H9 (cell line): ENCODE data around the gene SIPA1L3. TPM values are rescaled to one million over a fixed set of nuclear protein-coding genes. Genes with fewer than 3 reads are reported as not detected.

Experiments
- DNase-seq: peaks from one replicate; pipeline ENCODE4 v3.0.0-alpha.2; 2017
- H2AFZ ChIP-seq: one replicate; pipeline ENCODE4 v1.6.1; 2013; ENCODE audit warnings: mild to moderate bottlenecking, low read length, control low read depth, moderate library complexity
- H2AK5ac ChIP-seq: 2 replicates; pipeline ENCODE4 v1.6.1; 2013; ENCODE audit warnings: low read length, control low read depth, mixed read lengths; ENCODE audit not compliant: insufficient read length
- H2BK120ac ChIP-seq: one replicate; pipeline ENCODE4 v1.6.1; 2013; ENCODE audit warnings: low read depth, mild to moderate bottlenecking, low read length, control low read depth, inconsistent platforms; ENCODE audit not compliant: poor library complexity, severe bottlenecking
- H2BK12ac ChIP-seq: 2 replicates; pipeline ENCODE4 v1.6.1; 2013; ENCODE audit warnings: low read length, control low read depth, mixed read lengths, low read depth; ENCODE audit not compliant: insufficient read length
- H2BK15ac ChIP-seq: 2 replicates; pipeline ENCODE4 v1.6.1; 2013; ENCODE audit warnings: low read depth, low read length, control low read depth
- H2BK20ac ChIP-seq: one replicate; pipeline ENCODE4 v1.6.1; 2013; ENCODE audit warnings: low read depth, mild to moderate bottlenecking, low read length, control low read depth, inconsistent platforms; ENCODE audit not compliant: poor library complexity, severe bottlenecking
- H2BK5ac ChIP-seq: 2 replicates; pipeline ENCODE4 v1.6.1; 2013; ENCODE audit warnings: low read length, control low read depth, mixed read lengths; ENCODE audit not compliant: insufficient read length
- H3K14ac ChIP-seq: 2 replicates; pipeline ENCODE4 v1.6.1; 2013; ENCODE audit warnings: low read length, control low read depth; ENCODE audit not compliant: insufficient read depth
- H3K18ac ChIP-seq: 2 replicates; pipeline ENCODE4 v1.6.1; 2013; ENCODE audit warnings: low read depth, mild to moderate bottlenecking, mixed read lengths, low read length, control low read depth; ENCODE audit not compliant: insufficient read length
- H3K23ac ChIP-seq: 2 replicates; pipeline ENCODE4 v1.6.1; 2013; ENCODE audit warnings: low read length, control low read depth, mixed read lengths, low read depth; ENCODE audit not compliant: insufficient read length
- H3K23me2 ChIP-seq: 2 replicates; pipeline ENCODE4 v1.6.1; 2013; ENCODE audit warnings: low read depth, mild to moderate bottlenecking, mixed read lengths, low read length, control low read depth; ENCODE audit not compliant: insufficient read length, poor library complexity, severe bottlenecking
- H3K27ac ChIP-seq: 2 replicates; pipeline ENCODE4 v1.5.1; 2013; ENCODE audit warnings: low read length, control low read depth, mixed read lengths, low read depth; ENCODE audit not compliant: insufficient read length
- H3K27me3 ChIP-seq: 2 replicates; pipeline ENCODE4 v1.6.1; 2013; ENCODE audit warnings: low read length, control low read depth, inconsistent platforms; ENCODE audit not compliant: insufficient read depth
- H3K4ac ChIP-seq: 2 replicates; pipeline ENCODE4 v1.6.1; 2013; ENCODE audit warnings: low read depth, mild to moderate bottlenecking, control low read depth, inconsistent platforms, low read length, moderate library complexity
- H3K4me1 ChIP-seq: 2 replicates; pipeline ENCODE4 v1.6.1; 2013; ENCODE audit warnings: low read length, control low read depth, inconsistent platforms; ENCODE audit not compliant: insufficient read depth
- H3K4me2 ChIP-seq: 2 replicates; pipeline ENCODE4 v1.6.1; 2013; ENCODE audit warnings: low read length, control low read depth, mixed read lengths; ENCODE audit not compliant: insufficient read length, insufficient read depth
- H3K56ac ChIP-seq: 2 replicates; pipeline ENCODE4 v1.6.1; 2013; ENCODE audit warnings: low read depth, mild to moderate bottlenecking, mixed read lengths, low read length, control low read depth; ENCODE audit not compliant: insufficient read length
- H3K79me1 ChIP-seq: 2 replicates; pipeline ENCODE4 v1.6.1; 2013; ENCODE audit warnings: low read depth, mild to moderate bottlenecking, moderate library complexity, low read length, control low read depth, inconsistent platforms; ENCODE audit not compliant: insufficient read depth, poor library complexity, severe bottlenecking
- H3K79me2 ChIP-seq: 2 replicates; pipeline ENCODE4 v1.6.1; 2013; ENCODE audit warnings: low read length, control low read depth, inconsistent platforms; ENCODE audit not compliant: insufficient read depth
- H3K9ac ChIP-seq: 2 replicates; pipeline ENCODE4 v1.6.1; 2013; ENCODE audit warnings: low read length, control low read depth, mixed read lengths; ENCODE audit not compliant: insufficient read length; ENCODE audit errors: extremely low read depth
- H3K9me3 ChIP-seq: one replicate; pipeline ENCODE4 v1.6.1; 2013; ENCODE audit warnings: low read depth, low read length, inconsistent platforms; ENCODE audit not compliant: control insufficient read depth
- H3T11ph ChIP-seq: one replicate; pipeline ENCODE4 v1.6.1; 2013; ENCODE audit warnings: mild to moderate bottlenecking, low read length, control low read depth, inconsistent platforms
- H4K20me1 ChIP-seq: one replicate; pipeline ENCODE4 v1.6.1; 2013; ENCODE audit not compliant: control insufficient read depth, insufficient read length, insufficient read depth
- H4K5ac ChIP-seq: 2 replicates; pipeline ENCODE4 v1.6.1; 2013; ENCODE audit warnings: low read depth, mild to moderate bottlenecking, mixed read lengths, low read length, control low read depth; ENCODE audit not compliant: insufficient read length
- H4K8ac ChIP-seq: replicated peaks from 2 replicates; pipeline ENCODE4 v1.6.1; 2013; ENCODE audit warnings: low read length, control low read depth, mixed read lengths, low read depth; ENCODE audit not compliant: insufficient read length
- H4K91ac ChIP-seq: 2 replicates; pipeline ENCODE4 v1.6.1; 2013; ENCODE audit warnings: low read depth, mild to moderate bottlenecking, moderate library complexity, mixed read lengths, low read length, control low read depth; ENCODE audit not compliant: insufficient read length
- H3K27ac Mint-ChIP-seq, 3 experiments: 2 replicates in 2 of 3; 3 replicates in 1 of 3; pipeline ENCODE4 v1.8.0; 2020 to 2021; ENCODE audit warnings: mixed read lengths in 3 of 3, mild to moderate bottlenecking in 1 of 3, moderate library complexity in 1 of 3
- H3K27me3 Mint-ChIP-seq: 2 replicates; pipeline ENCODE4 v1.8.0; 2021; ENCODE audit warnings: low read depth, mild to moderate bottlenecking, moderate library complexity, mixed read lengths
- H3K36me3 Mint-ChIP-seq, 3 experiments: 2 replicates in 2 of 3; 3 replicates in 1 of 3; pipeline ENCODE4 v1.8.0; 2020 to 2021; ENCODE audit warnings: low read depth in 3 of 3, mixed read lengths in 3 of 3; ENCODE audit not compliant: insufficient read depth in 1 of 3
- H3K4me1 Mint-ChIP-seq, 2 experiments: 2 replicates each; pipeline ENCODE4 v1.8.0; 2020; ENCODE audit warnings: mixed read lengths in 2 of 2
- H3K4me3 Mint-ChIP-seq, 2 experiments: 2 replicates in 1 of 2; 3 replicates in 1 of 2; pipeline ENCODE4 v1.8.0; 2020 to 2021; ENCODE audit warnings: mild to moderate bottlenecking in 2 of 2, mixed read lengths in 2 of 2, moderate library complexity in 1 of 2
- H3K9me3 Mint-ChIP-seq, 2 experiments: 2 replicates in 1 of 2; 3 replicates in 1 of 2; pipeline ENCODE4 v1.8.0; 2020; ENCODE audit warnings: mild to moderate bottlenecking in 2 of 2, mixed read lengths in 2 of 2, moderate library complexity in 1 of 2
- WGBS: extraction: QIAGEN DNeasy Blood & Tissue Kit; methylation state at CpG from one replicate; pipeline ENCODE4 v1.1.7; 2013; ENCODE audit warnings: missing lambda C conversion rate, low lambda C conversion rate, mixed read lengths; ENCODE audit not compliant: insufficient read length; ENCODE audit errors: extremely low coverage; 5-methylcytosine and 5-hydroxymethylcytosine counted together
- total RNA-seq: library from RNA; stranded (reverse); gene quantifications from 2 replicates; pipeline ENCODE4 v1.2.1, GENCODE V29; 2021
- TF ChIP-seq, protein P1 (sequence below): fragments of 200-600 bp; sonication (generic); conservative IDR thresholded peaks from 3 replicates; pipeline ENCODE4 v1.8.0; 2021; ENCODE audit warnings: antibody characterized with exemption, mild to moderate bottlenecking

SIPA1L3 gene
- total RNA-seq, 1 experiment from 2014 or later = 40.1 TPM

DNA sequence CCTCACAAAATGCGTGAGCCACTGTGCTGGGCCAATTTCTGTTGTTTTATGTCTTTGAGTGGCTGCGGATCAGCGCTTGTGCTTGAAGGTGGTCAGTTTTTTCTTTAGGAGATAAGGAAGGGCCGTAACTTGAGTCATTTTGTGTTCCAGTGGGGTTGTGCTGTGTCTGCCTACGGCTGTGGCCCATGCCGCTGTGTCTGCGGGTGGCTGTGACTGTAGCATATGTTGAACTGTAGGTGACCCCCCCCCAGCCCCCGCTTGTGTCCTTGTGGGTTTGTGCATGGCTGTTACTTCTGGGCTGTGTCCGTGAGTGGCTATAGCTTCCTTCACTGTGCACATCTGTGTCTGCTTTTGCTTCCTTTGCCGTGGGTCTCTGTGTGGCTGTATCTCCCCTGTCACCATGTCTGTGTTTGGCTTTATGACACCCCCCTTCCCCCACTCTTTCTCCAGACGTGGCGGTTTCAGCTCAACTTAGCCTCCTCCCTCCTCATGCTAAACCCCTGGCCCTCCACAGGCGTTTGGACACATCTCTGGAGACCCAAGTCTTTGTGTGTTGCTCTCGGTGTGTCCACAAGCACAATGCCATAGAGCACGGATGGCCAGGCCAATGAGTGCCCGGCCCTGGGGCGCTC lies 348.5 kb downstream of the SIPA1L3 start:
- H3T11ph ChIP-seq = no peak overlapping the region
- H2BK12ac ChIP-seq = no peak overlapping the region
- H3K36me3 Mint-ChIP-seq = no peaks in the 10 kb centered on the region; a peak in 2 of 7 replicates
- H2AK5ac ChIP-seq = no peak overlapping the region
- H3K27me3 ChIP-seq = no peaks in the 10 kb centered on the region; the same call in 1 of the 2 replicates
- H3K4me1 Mint-ChIP-seq = peaks cover 38 to 46% of the 10 kb centered on the region in 2 experiments
- H3K4ac ChIP-seq = no peak overlapping the region
- no peak overlapping the region for H4K91ac ChIP-seq
- H3K79me2 ChIP-seq = no peaks in the 10 kb centered on the region
- H2AFZ ChIP-seq = no peak overlapping the region
- TF ChIP-seq, protein P1, sequence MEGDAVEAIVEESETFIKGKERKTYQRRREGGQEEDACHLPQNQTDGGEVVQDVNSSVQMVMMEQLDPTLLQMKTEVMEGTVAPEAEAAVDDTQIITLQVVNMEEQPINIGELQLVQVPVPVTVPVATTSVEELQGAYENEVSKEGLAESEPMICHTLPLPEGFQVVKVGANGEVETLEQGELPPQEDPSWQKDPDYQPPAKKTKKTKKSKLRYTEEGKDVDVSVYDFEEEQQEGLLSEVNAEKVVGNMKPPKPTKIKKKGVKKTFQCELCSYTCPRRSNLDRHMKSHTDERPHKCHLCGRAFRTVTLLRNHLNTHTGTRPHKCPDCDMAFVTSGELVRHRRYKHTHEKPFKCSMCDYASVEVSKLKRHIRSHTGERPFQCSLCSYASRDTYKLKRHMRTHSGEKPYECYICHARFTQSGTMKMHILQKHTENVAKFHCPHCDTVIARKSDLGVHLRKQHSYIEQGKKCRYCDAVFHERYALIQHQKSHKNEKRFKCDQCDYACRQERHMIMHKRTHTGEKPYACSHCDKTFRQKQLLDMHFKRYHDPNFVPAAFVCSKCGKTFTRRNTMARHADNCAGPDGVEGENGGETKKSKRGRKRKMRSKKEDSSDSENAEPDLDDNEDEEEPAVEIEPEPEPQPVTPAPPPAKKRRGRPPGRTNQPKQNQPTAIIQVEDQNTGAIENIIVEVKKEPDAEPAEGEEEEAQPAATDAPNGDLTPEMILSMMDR = no peak
- H3K4me2 ChIP-seq = peak overlapping the region; percentile 20
- no peak for DNase-seq
- H4K20me1 ChIP-seq = no peaks in the 10 kb centered on the region
- no peak overlapping the region for H3K18ac ChIP-seq
- H4K8ac ChIP-seq = no peak overlapping the region
- peaks cover 30% of the 10 kb centered on the region for H3K27me3 Mint-ChIP-seq
- no peak overlapping the region for H2BK120ac ChIP-seq
- H2BK5ac ChIP-seq = no peak overlapping the region
- H3K27ac Mint-ChIP-seq = no peak overlapping the region
- H3K4me1 ChIP-seq = peaks cover 2% of the 10 kb centered on the region; the same call in 1 of the 2 replicates
- no peak overlapping the region for H2BK20ac ChIP-seq
- H3K9me3 ChIP-seq = no peaks in the 10 kb centered on the region
- H4K5ac ChIP-seq = no peak overlapping the region
- WGBS = no CpG with 5 or more reads among the region's 17 CpGs
- no peak overlapping the region; the same call in 1 of the 2 replicates for H3K14ac ChIP-seq
- H3K9me3 Mint-ChIP-seq = peaks cover 0 to 2% of the 10 kb centered on the region in 2 experiments; a peak in 1 of 5 replicates
- no peak overlapping the region for H2BK15ac ChIP-seq
- H3K23ac ChIP-seq = no peak overlapping the region
- no peak overlapping the region for H3K9ac ChIP-seq
- peaks cover 11% of the 10 kb centered on the region for H3K23me2 ChIP-seq
- no peak overlapping the region for H3K27ac ChIP-seq
- H3K4me3 Mint-ChIP-seq = peak overlapping the region; percentile 63 to 69
- no peaks in the 10 kb centered on the region for H3K79me1 ChIP-seq
- H3K56ac ChIP-seq = no peak overlapping the region

Other genes starting within 250 kb of the SIPA1L3 start
- 24.3 and 27.5 TPM in 2 replicates for gene ZNF607, start 187.4 kb upstream of the SIPA1L3 start, total RNA-seq
- 17.2 and 17.5 TPM in 2 replicates for gene ZNF573, start 127.6 kb upstream of the SIPA1L3 start, total RNA-seq
- not detected in 2 replicates for gene WDR87, start 614 bp upstream of the SIPA1L3 start, total RNA-seq